Articular chondrocyte of knee joint (primary cell): ENCODE measurements around the gene RPS28. TPM values are rescaled to one million over a fixed set of nuclear protein-coding genes. Genes with fewer than 3 reads are reported as not detected.

ENCODE experiments used
- total RNA-seq: library from RNA; depleted of rRNA; stranded (reverse); fragments of >200 nt; gene quantifications from 2 replicates; pipeline ENCODE4 v1.2.3, GENCODE V29; 2012

RPS28 gene
- 99.4 and 123 TPM in 2 replicates for total RNA-seq

DNA sequence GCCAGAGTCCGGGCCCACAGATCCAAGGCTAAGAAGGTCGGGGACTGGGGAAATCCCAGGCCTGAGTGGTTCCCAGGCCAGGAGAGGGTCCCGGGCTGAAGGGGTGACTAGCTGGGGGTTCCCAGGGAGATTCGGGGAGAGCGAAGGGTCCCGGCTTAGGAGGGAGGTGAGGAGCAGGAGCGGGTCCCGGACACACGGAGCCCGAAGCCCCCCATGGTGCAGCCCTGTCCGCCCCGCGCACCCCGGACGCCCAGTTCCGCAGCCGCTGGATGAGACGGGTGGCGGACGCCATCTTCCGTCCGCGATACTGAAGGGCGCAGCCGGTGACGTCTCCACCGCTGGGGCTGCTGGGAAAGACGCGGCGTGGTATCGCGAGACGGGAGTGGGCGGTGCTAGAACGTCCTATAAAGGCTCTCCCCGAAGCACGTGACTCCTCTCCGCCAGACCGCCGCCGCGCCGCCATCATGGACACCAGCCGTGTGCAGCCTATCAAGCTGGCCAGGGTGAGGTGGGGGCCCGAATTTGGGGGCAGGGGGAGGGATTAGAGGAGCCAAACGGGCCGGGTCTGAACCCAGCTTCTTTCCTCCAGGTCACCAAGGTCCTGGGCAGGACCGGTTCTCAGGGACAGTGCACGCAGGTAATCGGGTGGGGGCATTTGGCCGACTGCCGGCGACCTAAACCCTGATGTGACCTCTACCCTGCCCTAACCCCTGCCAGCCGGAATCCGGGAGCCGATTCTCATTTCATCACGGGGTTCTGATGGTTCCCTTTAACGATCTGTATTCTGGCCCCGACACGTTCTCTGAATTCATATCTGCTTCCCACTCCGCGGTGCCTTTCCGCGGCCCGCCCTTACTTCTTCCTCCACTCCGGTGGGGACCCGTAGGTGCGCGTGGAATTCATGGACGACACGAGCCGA lies at the start of gene RPS28, which contains the start of gene NDUFA7:
RPS28 (plus strand) TSS at position 430 of the 919 bp plus-strand sequence; CDS start at position 465, 35 bp downstream.
NDUFA7 (minus strand) TSS at position 309 of the 919 bp plus-strand sequence; CDS start at position 292, 17 bp downstream.

DNA sequence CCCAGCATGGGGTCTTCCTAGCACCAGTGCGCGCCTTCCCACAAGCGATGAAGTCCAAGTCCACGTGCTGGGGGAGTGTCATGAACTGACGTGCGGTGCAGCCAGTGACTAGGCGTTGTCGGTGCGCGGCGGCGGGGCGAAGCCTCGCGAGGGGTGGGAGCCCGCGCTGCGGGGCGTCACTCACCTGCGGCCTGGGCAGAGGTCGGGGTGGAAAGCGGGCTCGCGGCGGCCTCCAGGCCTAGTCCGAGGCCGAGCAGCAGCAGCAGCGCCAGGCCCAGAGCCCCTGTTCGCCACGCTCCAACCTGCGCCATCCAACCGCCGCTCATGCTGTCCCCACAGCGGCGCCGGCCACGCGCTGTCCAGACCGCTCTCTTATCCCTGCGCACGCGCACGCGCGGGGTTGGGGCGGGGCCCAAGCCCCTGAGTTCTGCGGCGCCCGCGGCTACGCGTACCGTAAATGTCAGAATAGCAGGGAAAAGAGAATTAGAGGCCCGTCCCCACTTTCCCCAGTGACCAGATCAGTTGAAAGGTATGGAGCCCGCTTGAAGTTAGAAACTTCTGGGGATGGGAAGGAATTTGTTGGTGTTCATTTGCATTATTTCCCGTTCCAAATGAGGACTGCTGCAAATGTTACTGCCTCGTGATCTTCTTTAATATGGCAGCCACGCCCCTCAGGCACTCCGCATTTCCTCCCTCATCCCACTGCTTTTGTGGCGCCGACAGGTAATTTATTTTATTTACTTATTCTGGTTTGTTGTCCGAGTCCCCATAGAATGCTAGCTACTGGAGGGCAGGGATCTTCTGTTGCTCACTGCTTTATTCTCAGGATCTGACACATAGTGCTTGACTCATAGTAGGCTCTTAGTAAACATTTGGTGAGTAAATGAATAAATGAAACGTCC lies 13.1 kb upstream of the RPS28 start, which contains the start of gene CD320:
CD320 (minus strand) TSS at position 394 of the 902 bp plus-strand sequence; CDS start at position 326, 68 bp downstream.

DNA sequence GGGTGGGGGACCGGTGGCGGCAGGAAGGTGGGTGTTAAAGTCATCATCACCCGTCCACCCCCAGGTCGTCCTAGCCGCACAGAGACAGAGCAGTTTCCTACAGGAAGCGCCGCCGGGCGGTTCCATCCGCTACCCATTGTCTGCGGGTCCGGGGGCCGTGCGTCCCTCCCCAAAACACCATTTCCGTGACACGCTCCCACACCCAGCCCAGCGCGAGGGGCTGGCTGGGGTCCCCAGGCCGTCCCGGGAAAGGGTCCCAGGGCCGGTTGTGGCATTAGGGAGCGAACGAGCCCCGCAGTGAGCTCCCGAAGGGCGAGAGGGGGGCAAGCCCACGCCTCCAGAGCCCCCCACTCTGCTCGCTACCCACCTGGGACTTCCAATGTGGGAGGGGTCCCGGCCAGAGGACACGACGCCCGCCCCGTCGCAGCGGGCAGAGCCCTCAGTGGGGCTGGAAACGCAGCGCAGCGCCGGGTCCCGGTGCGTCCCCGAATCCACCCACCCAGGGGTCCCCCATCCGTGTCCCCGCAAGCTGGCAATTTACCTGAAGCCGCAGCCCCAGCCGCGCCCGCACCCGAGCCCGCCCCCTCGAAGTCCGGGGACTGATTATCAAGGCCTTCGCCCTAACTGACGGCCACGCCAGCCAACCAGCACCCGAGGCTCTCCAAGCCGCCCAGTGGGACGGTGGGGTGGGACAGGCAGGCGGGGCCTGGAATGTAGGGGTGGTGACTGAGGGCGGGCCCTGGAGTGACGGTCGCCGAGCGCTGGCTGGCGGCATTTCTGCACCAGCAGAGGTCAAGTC lies 21.6 kb downstream of the RPS28 start, which contains the start of gene KANK3:
KANK3 (minus strand) TSS at position 579 of the 799 bp plus-strand sequence. CDS start 5,434 bp downstream, outside the sequence.

DNA sequence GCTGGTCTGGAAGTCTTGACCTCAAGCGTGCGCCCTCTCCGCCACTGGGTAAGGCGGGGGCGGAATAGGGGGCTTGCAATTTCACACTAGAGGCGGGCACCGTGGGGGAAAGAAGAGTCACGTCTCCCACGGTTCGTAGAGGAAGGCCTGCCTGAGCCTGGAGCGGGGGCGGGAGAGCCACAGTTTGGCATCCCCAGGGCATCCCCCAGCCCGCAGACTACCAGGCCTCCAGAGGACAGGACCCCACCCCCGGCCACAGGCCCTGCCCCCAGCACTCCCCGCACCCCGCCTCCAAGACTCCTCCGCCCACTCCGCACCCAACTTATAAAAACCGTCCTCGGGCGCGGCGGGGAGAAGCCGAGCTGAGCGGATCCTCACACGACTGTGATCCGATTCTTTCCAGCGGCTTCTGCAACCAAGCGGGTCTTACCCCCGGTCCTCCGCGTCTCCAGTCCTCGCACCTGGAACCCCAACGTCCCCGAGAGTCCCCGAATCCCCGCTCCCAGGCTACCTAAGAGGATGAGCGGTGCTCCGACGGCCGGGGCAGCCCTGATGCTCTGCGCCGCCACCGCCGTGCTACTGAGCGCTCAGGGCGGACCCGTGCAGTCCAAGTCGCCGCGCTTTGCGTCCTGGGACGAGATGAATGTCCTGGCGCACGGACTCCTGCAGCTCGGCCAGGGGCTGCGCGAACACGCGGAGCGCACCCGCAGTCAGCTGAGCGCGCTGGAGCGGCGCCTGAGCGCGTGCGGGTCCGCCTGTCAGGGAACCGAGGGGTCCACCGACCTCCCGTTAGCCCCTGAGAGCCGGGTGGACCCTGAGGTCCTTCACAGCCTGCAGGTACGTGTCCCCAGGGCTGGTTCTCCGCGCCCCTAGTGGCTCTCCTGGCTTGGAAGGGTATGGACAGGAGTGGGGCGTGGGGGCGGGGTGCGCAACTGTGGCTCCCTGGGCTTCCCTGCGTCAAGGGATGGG lies 42.8 kb downstream of the RPS28 start, which contains the start of gene ANGPTL4:
ANGPTL4 (plus strand) TSS at position 353 of the 969 bp plus-strand sequence; CDS start at position 520, 167 bp downstream.

Other genes with a start within 250 kb of the RPS28 start
- not detected in 2 replicates for gene FBN3, start 171.9 kb upstream of the RPS28 start, total RNA-seq
- 20.6 and 28.9 TPM in 2 replicates for gene CERS4, start 112.1 kb upstream of the RPS28 start, total RNA-seq
- gene CD320, start 13.1 kb upstream of the RPS28 start, total RNA-seq: 18.6 and 25.6 TPM in 2 replicates
- 14.9 and 18.0 TPM in 2 replicates for gene NDUFA7, start 121 bp upstream of the RPS28 start, total RNA-seq
- gene KANK3, start 21.8 kb downstream of the RPS28 start, total RNA-seq: 0.11 and 0.26 TPM in 2 replicates
- gene ANGPTL4, start 42.7 kb downstream of the RPS28 start, total RNA-seq: 10.3 and 15.3 TPM in 2 replicates
- gene RAB11B, start 68.9 kb downstream of the RPS28 start, total RNA-seq: 18.0 and 20.3 TPM in 2 replicates
- 45.9 and 46.8 TPM in 2 replicates for gene MARCHF2, start 91.8 kb downstream of the RPS28 start, total RNA-seq
- gene HNRNPM, start 123.5 kb downstream of the RPS28 start, total RNA-seq: 48.4 and 51.6 TPM in 2 replicates
- gene PRAM1, start 181.1 kb downstream of the RPS28 start, total RNA-seq: under 0.01 TPM in 1 of 2 replicates, not detected in the other
- 3.7 and 6.4 TPM in 2 replicates for gene ZNF414, start 192.7 kb downstream of the RPS28 start, total RNA-seq